Measurements from ENCODE around the gene NDUFS7. TPM values are rescaled to one million over a fixed set of nuclear protein-coding genes. Genes with fewer than 3 reads are reported as not detected.

NDUFS7 gene
- total and polyA plus RNA-seq, 2 donors (not counting 3 experiments of a cell fraction or from before 2014, with no cell fraction given): 101 to 224 TPM

DNA sequence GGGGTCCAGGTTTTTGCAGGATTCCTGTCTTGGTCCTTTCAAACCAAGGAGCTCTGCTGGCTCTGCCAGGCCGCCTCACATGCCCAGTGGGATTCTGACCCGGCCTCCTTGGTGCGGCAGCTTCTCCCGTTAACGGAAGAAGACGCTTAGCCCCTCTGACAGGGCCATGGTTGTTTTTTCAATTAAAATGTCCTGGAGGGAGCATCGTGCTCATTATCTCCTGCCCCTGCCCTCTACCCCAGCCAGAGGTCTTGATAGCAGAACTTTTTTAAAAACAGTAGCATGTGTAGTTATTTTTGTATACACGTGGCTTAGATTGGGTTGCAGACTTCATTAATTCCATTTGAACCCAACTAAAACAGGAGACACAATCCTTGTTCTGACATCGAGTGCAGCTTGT, 43.0 kb downstream of the NDUFS7 start:
- dilution Hi-C loops (cut with MboI; ENCODE audit: extremely low pct_ligation_motif_present, low sequenced_read_pairs) (no loop called here), intact Hi-C loops (cut with micrococcal nuclease) (no loop called here)
- Histone ChIP-seq H3K9me1 (replicated peaks; ENCODE audit: control insufficient read depth, extremely low read depth, insufficient read depth, low read length) (no peaks in the 10 kb centered on the region), H3K4me1 (ENCODE audit: control insufficient read depth, extremely low read depth, insufficient read depth, low read length) (no peaks in the 10 kb centered on the region), H2AFZ (ENCODE audit: low read depth, low read length) (no peak overlapping the region), H3K9me3 (replicated peaks; ENCODE audit: control insufficient read depth, insufficient read depth, low read length) (no peaks in the 10 kb centered on the region), H3K27ac (ENCODE audit: insufficient read depth, low read depth, low read length) (no peak overlapping the region), H4K20me1 (replicated peaks; ENCODE audit: control insufficient read depth, extremely low read depth, insufficient read depth, low read length) (peaks cover 2% of the 10 kb centered on the region), H3K4me2 (ENCODE audit: insufficient read depth, low read length) (no peak overlapping the region), H3K36me3 (ENCODE audit: control insufficient read depth in 2 of 2, extremely low read depth in 1 of 2, insufficient read depth in 2 of 2, low read length in 2 of 2) (peaks cover 20 to 65% of the 10 kb centered on the region in 2 experiments), H3K4me3 (replicated peaks in 1 of 3; ENCODE audit: insufficient read depth in 1 of 3, low read depth in 1 of 3, low read length in 3 of 3) (no peak overlapping the region), H3K79me2 (ENCODE audit: control insufficient read depth, insufficient read depth, low read length) (peaks cover 24% of the 10 kb centered on the region), H3K9ac (replicated peaks; ENCODE audit: extremely low read depth, insufficient read depth, low read length) (no peak overlapping the region), H3K27me3 (ENCODE audit: control insufficient read depth in 2 of 2, insufficient read depth in 2 of 2, low read length in 2 of 2) (no peaks in the 10 kb centered on the region)
- no peak for DNase-seq (ENCODE audit: low read depth, low spot score)
- BruUV-seq (replicated peaks): no TSS peak
- TF ChIP-seq POLR2AphosphoS5 (IDR thresholded peaks at IDR 0.05; ENCODE audit: insufficient read depth, low read depth, low read length) (no peak), FOS (IDR thresholded peaks at IDR 0.05; ENCODE audit: borderline replicate concordance, insufficient read depth, low read length) (no peak), JUN (IDR thresholded peaks at IDR 0.05; ENCODE audit: borderline replicate concordance, insufficient read depth, insufficient read length, low read depth) (no peak), EZH2 (IDR thresholded peaks at IDR 0.05; ENCODE audit: borderline replicate concordance, low read depth, low read length, severe bottlenecking) (no peak), MAX (IDR thresholded peaks at IDR 0.05; ENCODE audit: insufficient read depth, insufficient read length) (no peak), MYC (IDR thresholded peaks at IDR 0.05; ENCODE audit: low read depth, low read length) (no peak), CTCF (IDR thresholded peaks at IDR 0.05; ENCODE audit: extremely low read depth in 1 of 2, insufficient read depth in 1 of 2, low read depth in 1 of 2, low read length in 2 of 2) (no peak), POLR2A (IDR thresholded peaks at IDR 0.05; ENCODE audit: low read depth, low read length) (no peak), GATA2 (IDR thresholded peaks at IDR 0.05; ENCODE audit: insufficient read depth, insufficient read length, low read depth, low read length) (no peak)
- ChIA-PET POLR2A (no interaction called here), CTCF (no interaction called here)
- FAIRE-seq: no peak
